ENCODE results near the gene SIAH2. TPM values are rescaled to one million over a fixed set of nuclear protein-coding genes. Genes with fewer than 3 reads are reported as not detected.

SIAH2 gene
- total and polyA plus RNA-seq, 2 experiments from 2014 or later, result 39.6 to 49.7 TPM

GRCh38 chr3:150740733-150741496, 22.1 kb downstream of the SIAH2 start:
- H3K27me3 ChIP-seq, result no peaks in the 10 kb centered on the region
- no peaks in the 10 kb centered on the region for H3K4me1 ChIP-seq (ENCODE audit: low read depth)
- no peaks in the 10 kb centered on the region for H3K36me3 ChIP-seq
- H3K9me3 ChIP-seq (ENCODE audit: low read depth), result no peaks in the 10 kb centered on the region
- no peak for DNase-seq (ENCODE audit: low read depth in 1 of 2, low spot score in 1 of 2)
- no peak overlapping the region for H3K4me3 ChIP-seq
- TF ChIP-seq CTCF (IDR thresholded peaks at IDR 0.05; ENCODE audit: low read depth, low read length), result no peak
- H3K27ac ChIP-seq, result no peak overlapping the region

GRCh38 chr3:150739877-150740645, 22.9 kb downstream of the SIAH2 start:
- DNase-seq (ENCODE audit: low read depth in 1 of 2, low spot score in 1 of 2), result no peak
- Histone ChIP-seq H3K9me3 (ENCODE audit: low read depth) (no peaks in the 10 kb centered on the region), H3K4me3 (no peak overlapping the region), H3K36me3 (no peaks in the 10 kb centered on the region), H3K27ac (no peak overlapping the region), H3K4me1 (ENCODE audit: low read depth) (no peaks in the 10 kb centered on the region), H3K27me3 (no peaks in the 10 kb centered on the region)
- TF ChIP-seq CTCF (IDR thresholded peaks at IDR 0.05; ENCODE audit: low read depth, low read length), result no peak

- no peak for TF ChIP-seq CTCF (IDR thresholded peaks at IDR 0.05; ENCODE audit: low read depth, low read length)
- DNase-seq (ENCODE audit: low read depth in 1 of 2, low spot score in 1 of 2), result no peak
- Histone ChIP-seq H3K36me3 (no peaks in the 10 kb centered on the region), H3K4me1 (ENCODE audit: low read depth) (no peaks in the 10 kb centered on the region), H3K27ac (no peak overlapping the region), H3K9me3 (ENCODE audit: low read depth) (no peaks in the 10 kb centered on the region), H3K4me3 (no peak overlapping the region), H3K27me3 (no peaks in the 10 kb centered on the region)
Measured at GRCh38 chr3:150739200-150739863, 23.6 kb downstream of the SIAH2 start.

- Histone ChIP-seq H3K36me3 (no peaks in the 10 kb centered on the region), H3K4me3 (no peak overlapping the region), H3K9me3 (ENCODE audit: low read depth) (no peaks in the 10 kb centered on the region), H3K4me1 (ENCODE audit: low read depth) (no peaks in the 10 kb centered on the region), H3K27ac (no peak overlapping the region), H3K27me3 (no peaks in the 10 kb centered on the region)
- no peak for TF ChIP-seq CTCF (IDR thresholded peaks at IDR 0.05; ENCODE audit: low read depth, low read length)
- DNase-seq (ENCODE audit: low read depth in 1 of 2, low spot score in 1 of 2), result peak in 1 of 2 donors; percentile 35
Measured at GRCh38 chr3:150738688-150739087, 24.3 kb downstream of the SIAH2 start.

- no peak for TF ChIP-seq CTCF (IDR thresholded peaks at IDR 0.05; ENCODE audit: low read depth, low read length)
- peak in 1 of 2 donors; percentile 74 for DNase-seq (ENCODE audit: low read depth in 1 of 2, low spot score in 1 of 2)
- Histone ChIP-seq H3K4me1 (ENCODE audit: low read depth) (peaks cover 5% of the 10 kb centered on the region), H3K4me3 (no peak overlapping the region), H3K27me3 (no peaks in the 10 kb centered on the region), H3K9me3 (ENCODE audit: low read depth) (no peaks in the 10 kb centered on the region), H3K27ac (no peak overlapping the region), H3K36me3 (no peaks in the 10 kb centered on the region)
Measured at GRCh38 chr3:150737874-150738679, 24.9 kb downstream of the SIAH2 start.

Measured in cardiac muscle cell (in vitro differentiated cells and primary cell).